WTC11 (cell line): ENCODE results near the gene ZMYND8.

Source experiments
- ATF2 ChIP-seq: sonication (generic); formaldehyde crosslinking; IDR thresholded peaks from 2 replicates; pipeline ENCODE4 v1.8.1; 2022; ENCODE audit warnings: low read depth, missing genetic modification reagents, borderline replicate concordance
- CBFB ChIP-seq: sonication (generic); formaldehyde crosslinking; IDR thresholded peaks from 2 replicates; pipeline ENCODE4 v1.8.1; 2022; ENCODE audit warnings: mild to moderate bottlenecking, low read depth, missing genetic modification reagents
- CTCF ChIP-seq: fragments of 200-600 bp; IDR thresholded peaks from 2 replicates; pipeline ENCODE4 v1.8.0; 2022; ENCODE audit warnings: antibody characterized with exemption
- IRF2 ChIP-seq: sonication (generic); formaldehyde crosslinking; IDR thresholded peaks from 2 replicates; pipeline ENCODE4 v1.8.0; 2022; ENCODE audit warnings: low read depth, missing genetic modification reagents, borderline replicate concordance
- JUN ChIP-seq: sonication (generic); formaldehyde crosslinking; IDR thresholded peaks from 2 replicates; pipeline ENCODE4 v1.8.0; 2023; ENCODE audit warnings: mild to moderate bottlenecking, missing genetic modification reagents
- NR3C1 ChIP-seq: sonication (generic); formaldehyde crosslinking; conservative IDR thresholded peaks from 2 replicates; pipeline ENCODE4 v1.8.1; 2023; ENCODE audit warnings: low read depth, mild to moderate bottlenecking, missing genetic modification reagents
- RELA ChIP-seq: sonication (generic); formaldehyde crosslinking; IDR thresholded peaks from 2 replicates; pipeline ENCODE4 v1.8.1; 2022; ENCODE audit warnings: missing genetic modification reagents, mild to moderate bottlenecking, borderline replicate concordance
- TEAD4 ChIP-seq: sonication (generic); formaldehyde crosslinking; IDR thresholded peaks from 2 replicates; pipeline ENCODE4 v1.8.0; 2022; ENCODE audit warnings: mild to moderate bottlenecking, missing genetic modification reagents
- ZNF423 ChIP-seq: fragments of 250-450 bp; sonication (Bioruptor Pico); IDR thresholded peaks from 2 replicates; pipeline ENCODE4 v2.1.2; 2022; ENCODE audit warnings: mild to moderate bottlenecking, moderate library complexity
- ZNF512 ChIP-seq: sonication (generic); formaldehyde crosslinking; IDR thresholded peaks from 2 replicates; pipeline ENCODE4 v1.8.1; 2022; ENCODE audit warnings: missing genetic modification reagents, borderline replicate concordance
- TF ChIP-seq, protein P1 (sequence below): sonication (generic); formaldehyde crosslinking; IDR thresholded peaks from 2 replicates; pipeline ENCODE4 v1.8.0; 2022; ENCODE audit warnings: mild to moderate bottlenecking, missing genetic modification reagents
- TF ChIP-seq, protein P2 (sequence below): sonication (generic); formaldehyde crosslinking; IDR thresholded peaks from 2 replicates; pipeline ENCODE4 v1.8.0; 2022; ENCODE audit warnings: mild to moderate bottlenecking, missing genetic modification reagents
- TF ChIP-seq, protein P3 (sequence below): sonication (generic); formaldehyde crosslinking; IDR thresholded peaks from 2 replicates; pipeline ENCODE4 v1.8.1; 2022; ENCODE audit warnings: low read depth, mild to moderate bottlenecking, moderate library complexity, missing genetic modification reagents, borderline replicate concordance

GRCh38 chr20:47201074-47201730 is 155.3 kb downstream of the ZMYND8 start:
- TF ChIP-seq CTCF = no peak
- TF ChIP-seq, protein P1, sequence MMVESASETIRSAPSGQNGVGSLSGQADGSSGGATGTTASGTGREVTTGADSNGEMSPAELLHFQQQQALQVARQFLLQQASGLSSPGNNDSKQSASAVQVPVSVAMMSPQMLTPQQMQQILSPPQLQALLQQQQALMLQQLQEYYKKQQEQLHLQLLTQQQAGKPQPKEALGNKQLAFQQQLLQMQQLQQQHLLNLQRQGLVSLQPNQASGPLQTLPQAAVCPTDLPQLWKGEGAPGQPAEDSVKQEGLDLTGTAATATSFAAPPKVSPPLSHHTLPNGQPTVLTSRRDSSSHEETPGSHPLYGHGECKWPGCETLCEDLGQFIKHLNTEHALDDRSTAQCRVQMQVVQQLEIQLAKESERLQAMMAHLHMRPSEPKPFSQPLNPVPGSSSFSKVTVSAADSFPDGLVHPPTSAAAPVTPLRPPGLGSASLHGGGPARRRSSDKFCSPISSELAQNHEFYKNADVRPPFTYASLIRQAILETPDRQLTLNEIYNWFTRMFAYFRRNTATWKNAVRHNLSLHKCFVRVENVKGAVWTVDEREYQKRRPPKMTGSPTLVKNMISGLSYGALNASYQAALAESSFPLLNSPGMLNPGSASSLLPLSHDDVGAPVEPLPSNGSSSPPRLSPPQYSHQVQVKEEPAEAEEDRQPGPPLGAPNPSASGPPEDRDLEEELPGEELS = no peak
- TF ChIP-seq IRF2 (CRISPR knock-in tag) = no peak
- TF ChIP-seq NR3C1 (CRISPR knock-in tag) = no peak
- TF ChIP-seq, protein P2, sequence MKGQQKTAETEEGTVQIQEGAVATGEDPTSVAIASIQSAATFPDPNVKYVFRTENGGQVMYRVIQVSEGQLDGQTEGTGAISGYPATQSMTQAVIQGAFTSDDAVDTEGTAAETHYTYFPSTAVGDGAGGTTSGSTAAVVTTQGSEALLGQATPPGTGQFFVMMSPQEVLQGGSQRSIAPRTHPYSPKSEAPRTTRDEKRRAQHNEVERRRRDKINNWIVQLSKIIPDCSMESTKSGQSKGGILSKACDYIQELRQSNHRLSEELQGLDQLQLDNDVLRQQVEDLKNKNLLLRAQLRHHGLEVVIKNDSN = no peak
- TF ChIP-seq JUN (CRISPR knock-in tag) = no peak
- no peak for TF ChIP-seq ATF2
- TF ChIP-seq, protein P3, sequence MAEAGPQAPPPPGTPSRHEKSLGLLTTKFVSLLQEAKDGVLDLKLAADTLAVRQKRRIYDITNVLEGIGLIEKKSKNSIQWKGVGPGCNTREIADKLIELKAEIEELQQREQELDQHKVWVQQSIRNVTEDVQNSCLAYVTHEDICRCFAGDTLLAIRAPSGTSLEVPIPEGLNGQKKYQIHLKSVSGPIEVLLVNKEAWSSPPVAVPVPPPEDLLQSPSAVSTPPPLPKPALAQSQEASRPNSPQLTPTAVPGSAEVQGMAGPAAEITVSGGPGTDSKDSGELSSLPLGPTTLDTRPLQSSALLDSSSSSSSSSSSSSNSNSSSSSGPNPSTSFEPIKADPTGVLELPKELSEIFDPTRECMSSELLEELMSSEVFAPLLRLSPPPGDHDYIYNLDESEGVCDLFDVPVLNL (CRISPR knock-in tag) = no peak
- TF ChIP-seq CBFB (CRISPR knock-in tag) = no peak
- TF ChIP-seq ZNF423 (CRISPR knock-in tag) = no peak
- no peak for TF ChIP-seq ZNF512
- no peak for TF ChIP-seq RELA
- TF ChIP-seq TEAD4 (CRISPR knock-in tag) = no peak
